GM18502 (cell line): ENCODE measurements around the gene ST7.
"Not testable (repeated sequence)": the region's sequence is repeated elsewhere in the genome, so short reads cannot be mapped to it uniquely, and the experiment has no call there.

Experiments used
- ATAC-seq: cut with Tn5 transposase; IDR thresholded peaks from one replicate; pipeline ENCODE4 v1.9.1; 2021; ENCODE audit warnings: mild to moderate bottlenecking; ENCODE audit not compliant: unreplicated experiment, poor library complexity

The ST7 gene

DNA sequence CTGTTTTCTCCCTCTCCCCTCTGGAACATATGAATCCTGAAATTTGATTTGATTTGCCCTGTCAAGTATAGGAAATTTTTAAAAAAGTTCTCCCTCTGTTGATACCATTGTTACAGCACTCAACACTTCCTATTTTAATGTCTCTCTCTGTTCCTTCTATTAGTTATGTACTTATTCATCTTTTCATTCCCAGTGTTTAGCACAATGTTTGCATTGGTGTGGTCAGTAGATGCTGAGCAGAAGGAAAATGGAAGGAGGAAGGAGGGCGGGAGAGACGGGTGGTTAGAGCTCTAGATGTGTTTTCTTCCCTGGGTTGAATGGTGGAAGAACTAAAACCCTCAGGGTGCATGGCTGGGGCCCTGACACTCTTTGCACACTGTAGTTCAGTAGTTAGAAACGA is 290.1 kb downstream of the ST7 start:
- ATAC-seq, result no peak

GRCh38 chr7:117245703-117246102 is 292.4 kb downstream of the ST7 start:
- not testable (repeated sequence) for ATAC-seq

DNA sequence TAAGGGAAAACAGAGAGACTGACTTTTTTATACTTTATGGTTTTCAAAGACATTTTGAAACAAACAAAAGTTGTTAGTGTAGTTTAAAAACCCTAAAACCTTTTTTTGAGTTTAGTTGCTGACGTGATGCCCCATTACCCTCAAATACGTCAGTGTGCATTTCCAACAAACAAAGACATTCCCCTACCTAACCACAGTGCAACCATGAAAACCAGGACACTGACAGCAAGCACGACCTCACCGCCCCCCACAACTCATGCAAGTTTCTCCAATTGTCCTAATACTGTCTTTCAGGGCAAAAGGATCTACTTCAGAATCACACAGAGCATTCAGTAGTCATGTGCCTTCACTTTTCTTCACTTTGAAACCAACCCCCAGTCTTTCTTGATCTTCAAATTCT is 294.5 kb downstream of the ST7 start:
- no peak for ATAC-seq

DNA sequence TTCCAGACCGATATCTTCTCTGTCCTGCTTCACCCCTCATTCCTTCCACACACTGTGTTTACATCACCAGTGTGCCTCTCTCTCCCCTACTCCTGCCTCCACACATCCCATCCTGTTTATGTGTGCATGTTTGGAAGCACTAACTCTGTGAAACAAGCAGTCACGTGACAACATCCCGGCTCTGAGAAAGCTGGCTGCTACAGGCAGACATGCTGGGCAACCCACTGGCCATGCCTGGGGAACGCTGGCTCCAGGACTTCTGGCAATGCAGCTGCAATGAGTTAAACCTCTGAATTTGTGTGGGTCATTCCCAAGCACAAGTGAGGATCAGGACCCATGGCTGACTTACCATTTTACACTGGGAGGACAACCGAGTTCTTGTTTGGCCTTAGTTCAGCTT is 295.5 kb downstream of the ST7 start:
- ATAC-seq, result no peak

DNA sequence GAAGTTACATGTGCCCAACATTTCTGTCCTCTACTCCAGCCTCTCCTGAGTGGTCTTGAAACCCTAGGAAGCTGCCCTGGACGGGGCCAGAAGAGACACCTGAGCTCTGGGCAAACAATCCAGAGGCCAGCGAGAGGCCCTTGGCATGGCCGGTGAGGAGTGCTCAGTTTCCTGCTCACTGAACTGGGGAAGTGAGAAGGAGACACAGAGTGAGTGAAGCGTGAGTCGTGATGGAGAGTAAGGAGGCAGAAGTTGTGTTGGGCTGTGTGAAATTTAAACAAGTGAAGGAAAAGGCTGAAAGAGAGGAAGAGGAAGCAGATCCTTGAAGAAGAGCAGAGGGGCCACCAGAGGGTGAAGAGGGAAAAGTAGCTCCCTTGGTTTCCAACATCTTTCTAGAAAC is 296.4 kb downstream of the ST7 start:
- no peak for ATAC-seq

DNA sequence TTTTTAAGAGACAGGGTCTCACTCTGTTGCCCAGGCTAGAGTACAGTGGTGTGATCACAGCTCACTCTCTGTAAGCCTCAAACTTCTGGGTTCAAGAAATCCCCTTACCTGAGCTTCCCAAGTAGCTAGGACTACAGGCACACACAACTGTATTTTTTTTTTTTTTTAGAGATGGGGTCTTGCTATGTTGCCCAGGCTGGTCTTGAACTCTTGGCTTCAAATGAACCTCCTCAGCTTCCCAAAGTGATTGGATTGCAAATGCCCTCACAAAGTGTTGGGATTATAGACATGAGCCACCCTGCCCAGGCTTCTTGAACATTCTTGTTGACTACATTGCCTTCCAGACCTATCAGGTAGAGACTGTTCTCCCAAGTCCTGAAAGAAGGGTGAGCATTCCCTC is 296.9 kb downstream of the ST7 start:
- ATAC-seq, result no peak

DNA sequence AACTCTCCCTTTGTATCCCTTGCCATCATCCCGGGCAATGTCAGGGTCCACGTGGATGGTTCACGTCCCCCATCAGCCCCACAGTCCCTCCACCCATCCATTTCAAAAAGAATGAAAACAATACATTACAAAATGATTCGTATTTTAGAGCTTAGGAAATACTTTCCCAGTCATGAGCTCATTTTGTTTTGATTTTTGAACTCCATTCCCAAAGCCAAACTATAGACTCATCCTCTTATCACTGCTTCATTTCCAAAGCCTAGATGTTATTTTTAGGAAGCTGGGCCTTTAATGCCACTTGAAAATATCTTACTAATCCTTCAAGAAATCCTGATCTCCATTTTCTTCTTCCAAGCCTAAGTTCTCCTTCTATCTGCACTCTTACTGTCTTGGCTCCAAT is 297.5 kb downstream of the ST7 start:
- ATAC-seq, result no peak

DNA sequence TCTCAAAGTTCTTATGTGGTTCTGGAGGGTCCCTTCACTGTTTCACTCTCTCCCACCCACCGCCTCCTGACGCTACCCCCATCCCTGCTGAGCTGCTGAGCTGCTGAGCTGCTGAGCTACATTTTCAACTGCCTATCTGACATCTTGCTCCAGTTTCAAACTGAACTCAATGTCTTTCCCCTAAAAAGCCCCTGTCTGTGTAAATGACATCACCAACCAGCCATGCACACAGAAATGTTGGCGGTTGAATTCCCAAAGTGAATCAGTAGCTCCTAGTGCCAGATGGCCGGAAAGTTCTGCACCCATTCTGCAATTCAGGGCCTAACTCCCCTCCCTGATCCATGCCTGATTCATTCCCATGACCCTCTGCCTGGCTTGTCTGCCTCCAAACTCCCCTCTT is 298.4 kb downstream of the ST7 start:
- ATAC-seq, result peak; percentile 61

- ATAC-seq, result no peak
Observed at GRCh38 chr7:117259615-117260014, 306.3 kb downstream of the ST7 start.

- ATAC-seq, result no peak
Observed at GRCh38 chr7:117262546-117262945, 309.2 kb downstream of the ST7 start.

DNA sequence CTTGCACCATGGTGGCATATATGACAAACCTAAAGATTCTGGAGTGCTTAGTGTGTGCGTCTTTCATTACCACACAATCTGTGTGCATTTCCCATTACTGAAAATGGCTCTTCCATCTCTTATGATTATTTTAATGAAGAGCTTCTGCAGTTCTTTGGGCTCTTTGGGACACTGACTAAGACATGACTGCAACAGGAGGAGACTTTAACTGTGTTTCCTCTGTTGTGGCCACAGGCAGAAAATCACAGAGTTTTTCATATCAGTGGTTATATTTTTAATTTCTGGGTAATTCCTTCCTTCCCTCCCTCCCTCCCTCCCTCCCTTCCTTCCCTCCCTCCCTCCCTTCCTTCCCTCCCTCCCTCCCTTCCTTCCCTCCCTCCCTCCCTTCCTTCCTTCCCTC is 311.4 kb downstream of the ST7 start:
- no peak for ATAC-seq

DNA sequence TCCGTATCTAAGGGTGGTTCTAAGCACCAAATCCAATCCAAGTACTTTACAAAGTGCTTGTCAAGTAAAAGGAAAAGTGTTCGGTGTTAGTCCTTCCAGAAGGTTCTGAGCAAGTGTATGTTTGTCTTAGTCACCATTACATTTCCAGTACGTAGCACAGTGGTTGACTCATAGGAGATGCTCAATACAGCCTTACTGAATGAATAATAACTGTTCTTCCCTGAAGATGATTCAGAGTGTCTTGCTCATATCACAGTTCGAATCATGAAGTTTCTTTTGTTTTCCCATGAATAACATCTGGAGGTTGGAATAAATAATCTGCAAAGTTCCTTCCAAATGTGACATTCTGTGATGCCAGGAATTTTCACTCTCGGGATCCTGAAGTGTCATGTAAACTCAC is 316.1 kb downstream of the ST7 start:
- ATAC-seq, result no peak

GRCh38 chr7:117269886-117270285 is 316.6 kb downstream of the ST7 start:
- ATAC-seq, result no peak

- ATAC-seq, result no peak
Observed at GRCh38 chr7:117270371-117270770, 317.1 kb downstream of the ST7 start.

GRCh38 chr7:117271566-117271965 is 318.3 kb downstream of the ST7 start:
- no peak for ATAC-seq

- ATAC-seq, result no peak
Observed at GRCh38 chr7:117272017-117272759, 318.9 kb downstream of the ST7 start.

DNA sequence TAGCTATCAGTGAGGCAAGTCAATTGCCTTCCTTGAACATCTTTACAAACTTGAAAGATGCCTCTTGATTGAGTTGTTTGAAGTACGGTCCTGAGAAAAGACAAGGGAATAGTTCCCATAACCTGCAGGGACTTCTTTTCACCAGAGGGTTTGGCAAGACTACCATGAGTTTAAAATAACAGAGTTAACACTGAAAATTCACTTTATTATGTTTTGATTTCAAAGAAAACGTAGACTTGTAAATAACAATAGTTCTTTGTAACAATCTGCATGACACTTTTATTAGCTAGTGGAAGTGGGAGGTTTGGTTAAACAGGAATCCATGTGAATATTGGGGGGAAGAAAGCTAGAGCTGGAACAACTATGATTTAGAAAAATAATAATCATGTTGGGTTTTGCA is 320.0 kb downstream of the ST7 start:
- ATAC-seq, result no peak

DNA sequence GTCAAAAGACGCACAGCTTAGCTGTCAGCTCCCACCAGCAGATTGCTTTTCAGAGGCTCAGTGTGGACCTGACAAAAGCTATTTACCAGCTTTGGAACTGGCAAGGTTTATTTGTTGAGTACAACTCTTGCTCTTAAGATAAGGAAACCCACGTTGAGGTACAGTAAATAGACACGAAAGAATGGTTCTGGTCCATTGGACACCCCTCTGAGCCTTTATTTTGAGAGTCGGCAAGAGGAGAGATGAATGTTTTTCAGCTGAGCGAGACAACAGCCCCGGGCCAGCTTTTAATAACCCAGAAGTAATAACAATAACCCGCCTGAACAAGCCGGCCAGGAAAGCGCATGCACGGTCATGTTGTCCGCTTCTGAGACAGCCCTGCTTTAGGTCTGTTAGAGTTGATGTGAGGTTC is 320.5 kb downstream of the ST7 start:
- no peak for ATAC-seq

DNA sequence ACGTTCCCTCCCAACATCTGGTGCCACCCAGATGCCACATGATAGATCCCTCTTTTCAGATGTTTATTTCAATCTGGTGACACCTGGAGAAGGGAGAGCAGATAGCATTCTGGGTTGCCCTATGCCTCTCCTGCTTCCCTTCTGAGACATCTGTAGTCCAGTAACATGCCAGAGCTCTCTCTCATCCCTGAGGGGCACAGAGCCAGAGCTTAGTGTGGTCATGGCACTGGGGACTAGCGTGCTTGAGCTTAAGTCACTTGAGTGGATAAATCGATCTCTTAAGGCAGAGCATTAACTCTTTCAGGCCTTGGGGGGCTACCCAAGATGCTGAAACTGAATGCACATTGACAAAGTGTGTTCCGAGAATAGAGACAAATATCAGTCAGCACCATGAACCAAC is 321.6 kb downstream of the ST7 start:
- no peak for ATAC-seq

DNA sequence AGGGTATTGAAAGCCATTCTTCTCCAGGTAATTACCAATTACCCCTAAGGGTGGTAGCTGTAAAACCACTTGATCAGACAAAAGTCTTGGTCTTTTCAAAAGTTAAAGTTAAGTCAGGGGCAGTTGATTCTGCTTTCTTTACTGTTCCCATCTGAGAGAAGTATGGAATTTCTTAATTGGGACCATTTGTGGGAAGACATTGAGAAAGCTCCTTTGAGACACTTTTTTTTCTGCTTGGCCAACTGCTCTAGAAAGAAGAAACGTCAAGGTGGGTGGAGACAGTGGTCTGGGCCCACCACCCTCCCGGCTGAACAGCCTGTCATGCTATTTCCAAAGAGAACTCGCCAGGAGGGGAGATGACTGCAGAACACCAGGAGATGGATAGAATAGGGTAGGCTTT is 324.3 kb downstream of the ST7 start:
- no peak for ATAC-seq

DNA sequence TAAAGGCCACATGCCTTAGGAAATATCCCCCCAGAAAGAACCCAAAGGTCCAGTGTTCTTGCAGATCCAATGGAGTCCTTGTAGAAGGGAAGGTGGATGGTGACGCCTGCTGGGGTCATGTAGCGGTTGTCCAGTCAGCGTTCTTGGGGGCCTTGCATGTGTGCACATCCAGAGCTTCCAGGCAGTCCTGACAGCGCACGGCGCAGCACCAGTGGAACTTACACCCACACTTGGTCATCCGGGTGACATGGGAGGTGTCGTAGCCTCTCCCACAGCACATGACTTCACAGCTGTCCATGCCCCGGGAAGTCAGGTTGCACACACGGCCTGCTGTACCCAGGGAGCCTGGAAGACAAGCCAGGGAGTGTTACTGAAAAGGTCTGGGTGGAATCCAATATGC is 324.7 kb downstream of the ST7 start:
- no peak for ATAC-seq

- ATAC-seq, result no peak
Observed at GRCh38 chr7:117279203-117279602, 325.9 kb downstream of the ST7 start.
